Peyer's patch (tissue), 4 donors: Measurements from ENCODE around the gene P2RY12. TPM values are rescaled to one million over a fixed set of nuclear protein-coding genes. Genes with fewer than 3 reads are reported as not detected.

Experiments
- DNase-seq, 3 donors: peaks; one replicate each; pipeline ENCODE4 v3.0.0-alpha.2; 2017 to 2019
- H3K27ac ChIP-seq, 4 donors: fragments of 200-600 bp; sonication (generic); one replicate each; pipeline ENCODE4 v1.5.1; 2016 to 2019
- H3K27me3 ChIP-seq, 2 donors: fragments of 200-600 bp; sonication (generic); one replicate each; pipeline ENCODE4 v1.5.1; 2019
- H3K36me3 ChIP-seq, 3 donors: fragments of 200-600 bp; sonication (generic); one replicate each; pipeline ENCODE4 v1.5.1; 2016 to 2019
- H3K4me1 ChIP-seq, 4 donors: fragments of 200-600 bp; sonication (generic); one replicate each; pipeline ENCODE4 v1.5.1; 2016 to 2019
- H3K4me3 ChIP-seq, 4 donors: fragments of 200-600 bp; sonication (generic); 1 replicate in 3 of 4; 2 replicates in 1 of 4; pipeline ENCODE4 v1.5.1; 2016 to 2019; ENCODE audit warnings: mild to moderate bottlenecking in 1 of 4
- H3K9me3 ChIP-seq, 4 donors: fragments of 200-600 bp; sonication (generic); one replicate each; pipeline ENCODE4 v1.5.1; 2016 to 2019; ENCODE audit warnings: mild to moderate bottlenecking in 1 of 4
- POLR2A ChIP-seq, 2 donors: fragments of 450-650 bp; IDR thresholded peaks; one replicate each; pipeline ENCODE4 v1.5.1; 2017; ENCODE audit warnings: antibody characterized with exemption in 2 of 2, mild to moderate bottlenecking in 2 of 2, moderate library complexity in 2 of 2
- total RNA-seq, 4 donors: library from RNA; depleted of rRNA; stranded (reverse); fragments of >200 nt; gene quantifications; one replicate each; pipeline ENCODE4 v1.1.0, GENCODE V29; 2016
- TF ChIP-seq, protein P1 (sequence below), 6 experiments: fragments of 450-650 bp in 4 of 6; fragments of 200-600 bp in 2 of 6; sonication (generic) in 1 of 6; IDR thresholded peaks; one replicate each; pipeline ENCODE4 v1.5.1; 2017 to 2019; ENCODE audit warnings: antibody characterized with exemption in 6 of 6, mild to moderate bottlenecking in 3 of 6, moderate library complexity in 1 of 6

Gene P2RY12
- total RNA-seq, 4 donors from 2014 or later, result 1.7 to 3.3 TPM; not detected in 2

DNA sequence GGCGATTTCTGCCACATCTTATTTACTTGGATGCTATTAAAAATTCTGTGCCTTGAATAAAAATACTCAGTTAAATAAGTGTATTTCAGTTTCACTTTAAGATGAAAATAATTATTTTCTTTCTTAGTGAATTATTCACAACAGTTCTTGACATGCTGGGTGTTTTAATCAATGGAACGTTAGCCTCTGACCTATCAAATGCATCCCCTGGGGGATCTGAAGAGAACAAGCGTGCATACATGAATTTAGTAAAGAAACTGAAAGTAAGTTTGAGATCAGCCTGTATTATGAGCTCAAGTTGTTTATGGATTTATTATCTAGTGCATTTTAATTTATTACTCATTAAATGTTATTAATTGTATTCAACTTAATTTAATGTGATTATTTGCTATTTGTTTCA lies 597 bp downstream of the P2RY12 start:
- Histone ChIP-seq H3K36me3 (no peaks in the 10 kb centered on the region), H3K27me3 (no peaks in the 10 kb centered on the region), H3K27ac (peak overlapping the region in 2 of 4 donors; percentile 25 to 58), H3K4me1 (peaks cover 0 to 12% (median 3%) of the 10 kb centered on the region in 4 donors), H3K4me3 (peak overlapping the region in 2 of 4 donors; percentile 8 to 18), H3K9me3 (no peaks in the 10 kb centered on the region)
- TF ChIP-seq, protein P1, sequence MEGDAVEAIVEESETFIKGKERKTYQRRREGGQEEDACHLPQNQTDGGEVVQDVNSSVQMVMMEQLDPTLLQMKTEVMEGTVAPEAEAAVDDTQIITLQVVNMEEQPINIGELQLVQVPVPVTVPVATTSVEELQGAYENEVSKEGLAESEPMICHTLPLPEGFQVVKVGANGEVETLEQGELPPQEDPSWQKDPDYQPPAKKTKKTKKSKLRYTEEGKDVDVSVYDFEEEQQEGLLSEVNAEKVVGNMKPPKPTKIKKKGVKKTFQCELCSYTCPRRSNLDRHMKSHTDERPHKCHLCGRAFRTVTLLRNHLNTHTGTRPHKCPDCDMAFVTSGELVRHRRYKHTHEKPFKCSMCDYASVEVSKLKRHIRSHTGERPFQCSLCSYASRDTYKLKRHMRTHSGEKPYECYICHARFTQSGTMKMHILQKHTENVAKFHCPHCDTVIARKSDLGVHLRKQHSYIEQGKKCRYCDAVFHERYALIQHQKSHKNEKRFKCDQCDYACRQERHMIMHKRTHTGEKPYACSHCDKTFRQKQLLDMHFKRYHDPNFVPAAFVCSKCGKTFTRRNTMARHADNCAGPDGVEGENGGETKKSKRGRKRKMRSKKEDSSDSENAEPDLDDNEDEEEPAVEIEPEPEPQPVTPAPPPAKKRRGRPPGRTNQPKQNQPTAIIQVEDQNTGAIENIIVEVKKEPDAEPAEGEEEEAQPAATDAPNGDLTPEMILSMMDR (IDR thresholded peaks at IDR 0.05), result no peak
- no peak for TF ChIP-seq POLR2A (IDR thresholded peaks at IDR 0.05)
- no peak for DNase-seq

DNA sequence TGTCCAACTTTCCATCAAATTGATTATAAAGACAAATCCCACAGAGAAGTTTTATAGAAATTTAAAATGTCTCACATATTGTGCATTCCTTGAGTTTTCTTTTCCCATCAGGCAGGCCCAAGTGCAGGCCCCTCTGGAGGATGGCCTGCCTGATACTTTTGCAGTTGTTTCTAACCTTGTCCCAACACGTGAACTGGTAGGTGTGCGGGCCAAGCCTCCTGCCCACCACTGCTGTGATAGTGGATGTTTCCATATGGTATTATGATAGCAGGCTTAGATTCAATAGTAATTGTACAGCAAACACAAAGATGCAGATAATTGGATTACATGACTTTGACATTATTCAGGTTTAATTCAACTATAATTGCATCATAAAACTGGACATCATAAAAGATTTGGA lies 1.4 kb downstream of the P2RY12 start:
- Histone ChIP-seq H3K4me1 (peaks cover 0 to 12% (median 3%) of the 10 kb centered on the region in 4 donors), H3K36me3 (no peaks in the 10 kb centered on the region), H3K4me3 (no peak overlapping the region), H3K27me3 (no peaks in the 10 kb centered on the region), H3K9me3 (no peaks in the 10 kb centered on the region), H3K27ac (peak overlapping the region; percentile 25 to 44 (median 34))
- TF ChIP-seq, protein P1 (IDR thresholded peaks at IDR 0.05), result no peak
- no peak for TF ChIP-seq POLR2A (IDR thresholded peaks at IDR 0.05)
- no peak for DNase-seq

DNA sequence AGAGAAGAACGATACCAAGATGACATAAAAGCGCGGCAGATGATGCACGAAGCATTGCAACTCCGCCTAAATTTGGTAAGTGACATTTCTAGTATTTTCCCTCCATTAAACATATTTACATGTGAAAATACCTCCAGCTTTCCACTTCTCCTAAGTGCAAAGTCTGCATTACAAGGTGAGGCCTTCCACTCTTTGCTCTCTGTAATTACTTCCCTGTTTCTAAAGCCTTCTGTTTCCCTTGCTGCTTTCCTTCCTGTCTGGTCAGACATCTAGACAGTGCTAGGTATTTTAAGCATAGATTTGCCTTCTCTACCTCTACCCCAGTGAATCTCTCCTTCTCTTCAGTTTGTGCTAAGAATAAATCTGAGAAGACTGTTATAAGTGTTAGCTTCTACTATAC lies 1.9 kb downstream of the P2RY12 start:
- Histone ChIP-seq H3K36me3 (no peaks in the 10 kb centered on the region), H3K4me3 (no peak overlapping the region), H3K9me3 (no peaks in the 10 kb centered on the region), H3K27ac (peak overlapping the region; percentile 9 to 44 (median 34)), H3K27me3 (no peaks in the 10 kb centered on the region), H3K4me1 (peaks cover 0 to 12% (median 3%) of the 10 kb centered on the region in 4 donors)
- DNase-seq, result no peak
- no peak for TF ChIP-seq POLR2A (IDR thresholded peaks at IDR 0.05)
- TF ChIP-seq, protein P1 (IDR thresholded peaks at IDR 0.05), result no peak

DNA sequence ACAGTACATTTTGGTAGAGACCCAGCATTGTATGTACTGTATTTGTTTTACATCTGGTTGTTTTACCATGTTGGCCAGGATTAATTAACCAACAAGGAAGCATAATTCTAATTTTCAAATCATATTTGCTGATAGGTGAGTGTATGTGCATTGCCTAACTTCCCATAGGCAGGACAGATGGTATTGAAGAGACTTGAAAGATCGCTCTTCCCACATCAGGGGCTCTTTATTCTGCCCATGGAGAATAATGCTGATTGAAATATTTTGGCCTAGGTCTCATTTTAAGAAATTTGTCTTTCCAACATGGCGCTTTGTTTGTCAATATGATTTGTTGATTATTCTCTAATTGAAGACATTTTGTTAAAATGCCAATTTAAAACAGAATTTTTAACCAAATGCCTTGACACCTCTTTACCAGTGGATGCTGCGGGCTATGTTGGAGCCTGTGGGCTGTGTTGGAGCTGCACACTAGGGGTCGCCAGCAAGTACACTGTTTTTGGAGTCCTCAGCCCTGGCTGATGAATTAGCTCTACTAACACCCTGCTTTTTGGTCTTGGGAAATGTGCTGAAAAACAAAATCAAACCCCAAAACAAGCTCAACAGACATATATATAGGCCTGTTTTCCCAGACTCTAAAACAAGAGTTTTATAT lies 5.3 kb downstream of the P2RY12 start:
- Histone ChIP-seq H3K27ac (no peak overlapping the region), H3K27me3 (no peaks in the 10 kb centered on the region), H3K4me1 (peaks cover 0 to 8% (median 3%) of the 10 kb centered on the region in 4 donors), H3K4me3 (no peak overlapping the region), H3K9me3 (no peaks in the 10 kb centered on the region), H3K36me3 (no peaks in the 10 kb centered on the region)
- DNase-seq, result peak in 2 of 3 donors; percentile 32 to 60
- TF ChIP-seq, protein P1 (IDR thresholded peaks at IDR 0.05), result peak in 4 of 6 experiments; percentile 16 to 32 (median 18)
- no peak for TF ChIP-seq POLR2A (IDR thresholded peaks at IDR 0.05)

DNA sequence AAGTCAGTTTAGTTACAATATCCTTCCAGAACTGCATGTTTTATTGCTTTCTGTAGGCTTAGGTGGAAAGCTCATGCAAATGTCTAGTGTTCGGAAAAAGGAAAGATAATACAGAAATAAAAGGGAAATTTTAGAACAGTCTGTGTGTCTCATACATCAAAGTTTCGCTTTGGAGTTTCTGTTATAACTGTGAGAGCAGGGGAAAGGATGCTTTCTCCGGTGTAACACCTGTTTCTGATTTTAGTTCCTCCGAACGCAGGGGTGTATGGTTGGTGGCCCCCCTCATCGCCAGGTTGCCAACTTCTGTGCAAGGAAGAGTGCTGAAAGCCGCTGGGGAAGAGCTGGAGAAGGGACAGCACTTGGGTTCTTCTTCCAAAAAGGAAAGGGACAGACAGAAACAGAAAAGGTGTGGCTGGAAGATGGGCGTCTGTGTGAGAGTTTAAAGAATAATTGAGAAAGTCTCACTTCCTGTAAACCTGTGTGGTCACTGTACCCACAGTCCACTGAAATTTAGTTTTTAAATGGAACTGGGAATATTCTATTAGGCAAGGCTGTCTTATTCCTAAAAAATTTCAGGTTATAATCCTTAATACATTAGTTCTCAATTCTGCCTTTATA lies 6.7 kb downstream of the P2RY12 start:
- peaks cover 0 to 3% (median 0%) of the 10 kb centered on the region in 4 donors for H3K4me1 ChIP-seq
- H3K9me3 ChIP-seq, result no peaks in the 10 kb centered on the region
- no peaks in the 10 kb centered on the region for H3K36me3 ChIP-seq
- DNase-seq, result no peak
- H3K27me3 ChIP-seq, result no peaks in the 10 kb centered on the region
- H3K4me3 ChIP-seq, result no peak overlapping the region
- no peak for TF ChIP-seq POLR2A (IDR thresholded peaks at IDR 0.05)
- TF ChIP-seq, protein P1 (IDR thresholded peaks at IDR 0.05), result no peak
- H3K27ac ChIP-seq, result no peak overlapping the region
